ENCODE data around the gene IL4.

- no peak for TF ChIP-seq CTCF (IDR thresholded peaks at IDR 0.05)
- no peak for TF ChIP-seq POLR2A (IDR thresholded peaks at IDR 0.05; ENCODE audit: low read depth)
- no peak for TF ChIP-seq POLR2AphosphoS5 (IDR thresholded peaks at IDR 0.05)
These were observed 45.0 kb upstream of the IL4 start for GRCh38 chr5:132628814-132629213.

Measured in esophagus muscularis mucosa (tissue), 3 donors.